ENCODE results near the gene COL23A1. TPM values are rescaled to one million over a fixed set of nuclear protein-coding genes. Genes with fewer than 3 reads are reported as not detected.

The COL23A1 gene
- total and polyA plus RNA-seq, 2 of the 8 experiments (the other 6 are each of a cell fraction or from before 2014, with no cell fraction given), result 3.1 to 4.7 TPM

DNA sequence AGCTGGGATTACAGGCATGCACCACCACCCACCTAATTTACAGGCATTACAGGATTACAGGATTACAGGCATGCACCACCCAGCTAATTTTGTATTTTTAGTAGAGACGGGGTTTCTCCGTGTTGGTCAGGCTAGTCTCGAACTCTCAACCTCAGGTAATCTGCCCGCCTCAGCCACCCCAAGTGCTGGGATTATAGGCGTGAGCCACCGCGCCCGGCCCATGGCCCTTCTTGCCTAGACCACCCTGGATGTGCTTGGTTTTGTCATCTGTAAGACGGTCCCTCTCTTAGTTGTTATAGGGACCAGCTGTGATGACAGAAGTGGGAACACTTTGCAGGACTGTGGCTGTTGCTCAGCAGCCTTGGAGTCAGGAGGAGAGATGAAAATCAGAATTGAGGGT, 354.1 kb downstream of the COL23A1 start (continued):
- TF ChIP-seq, protein P1, sequence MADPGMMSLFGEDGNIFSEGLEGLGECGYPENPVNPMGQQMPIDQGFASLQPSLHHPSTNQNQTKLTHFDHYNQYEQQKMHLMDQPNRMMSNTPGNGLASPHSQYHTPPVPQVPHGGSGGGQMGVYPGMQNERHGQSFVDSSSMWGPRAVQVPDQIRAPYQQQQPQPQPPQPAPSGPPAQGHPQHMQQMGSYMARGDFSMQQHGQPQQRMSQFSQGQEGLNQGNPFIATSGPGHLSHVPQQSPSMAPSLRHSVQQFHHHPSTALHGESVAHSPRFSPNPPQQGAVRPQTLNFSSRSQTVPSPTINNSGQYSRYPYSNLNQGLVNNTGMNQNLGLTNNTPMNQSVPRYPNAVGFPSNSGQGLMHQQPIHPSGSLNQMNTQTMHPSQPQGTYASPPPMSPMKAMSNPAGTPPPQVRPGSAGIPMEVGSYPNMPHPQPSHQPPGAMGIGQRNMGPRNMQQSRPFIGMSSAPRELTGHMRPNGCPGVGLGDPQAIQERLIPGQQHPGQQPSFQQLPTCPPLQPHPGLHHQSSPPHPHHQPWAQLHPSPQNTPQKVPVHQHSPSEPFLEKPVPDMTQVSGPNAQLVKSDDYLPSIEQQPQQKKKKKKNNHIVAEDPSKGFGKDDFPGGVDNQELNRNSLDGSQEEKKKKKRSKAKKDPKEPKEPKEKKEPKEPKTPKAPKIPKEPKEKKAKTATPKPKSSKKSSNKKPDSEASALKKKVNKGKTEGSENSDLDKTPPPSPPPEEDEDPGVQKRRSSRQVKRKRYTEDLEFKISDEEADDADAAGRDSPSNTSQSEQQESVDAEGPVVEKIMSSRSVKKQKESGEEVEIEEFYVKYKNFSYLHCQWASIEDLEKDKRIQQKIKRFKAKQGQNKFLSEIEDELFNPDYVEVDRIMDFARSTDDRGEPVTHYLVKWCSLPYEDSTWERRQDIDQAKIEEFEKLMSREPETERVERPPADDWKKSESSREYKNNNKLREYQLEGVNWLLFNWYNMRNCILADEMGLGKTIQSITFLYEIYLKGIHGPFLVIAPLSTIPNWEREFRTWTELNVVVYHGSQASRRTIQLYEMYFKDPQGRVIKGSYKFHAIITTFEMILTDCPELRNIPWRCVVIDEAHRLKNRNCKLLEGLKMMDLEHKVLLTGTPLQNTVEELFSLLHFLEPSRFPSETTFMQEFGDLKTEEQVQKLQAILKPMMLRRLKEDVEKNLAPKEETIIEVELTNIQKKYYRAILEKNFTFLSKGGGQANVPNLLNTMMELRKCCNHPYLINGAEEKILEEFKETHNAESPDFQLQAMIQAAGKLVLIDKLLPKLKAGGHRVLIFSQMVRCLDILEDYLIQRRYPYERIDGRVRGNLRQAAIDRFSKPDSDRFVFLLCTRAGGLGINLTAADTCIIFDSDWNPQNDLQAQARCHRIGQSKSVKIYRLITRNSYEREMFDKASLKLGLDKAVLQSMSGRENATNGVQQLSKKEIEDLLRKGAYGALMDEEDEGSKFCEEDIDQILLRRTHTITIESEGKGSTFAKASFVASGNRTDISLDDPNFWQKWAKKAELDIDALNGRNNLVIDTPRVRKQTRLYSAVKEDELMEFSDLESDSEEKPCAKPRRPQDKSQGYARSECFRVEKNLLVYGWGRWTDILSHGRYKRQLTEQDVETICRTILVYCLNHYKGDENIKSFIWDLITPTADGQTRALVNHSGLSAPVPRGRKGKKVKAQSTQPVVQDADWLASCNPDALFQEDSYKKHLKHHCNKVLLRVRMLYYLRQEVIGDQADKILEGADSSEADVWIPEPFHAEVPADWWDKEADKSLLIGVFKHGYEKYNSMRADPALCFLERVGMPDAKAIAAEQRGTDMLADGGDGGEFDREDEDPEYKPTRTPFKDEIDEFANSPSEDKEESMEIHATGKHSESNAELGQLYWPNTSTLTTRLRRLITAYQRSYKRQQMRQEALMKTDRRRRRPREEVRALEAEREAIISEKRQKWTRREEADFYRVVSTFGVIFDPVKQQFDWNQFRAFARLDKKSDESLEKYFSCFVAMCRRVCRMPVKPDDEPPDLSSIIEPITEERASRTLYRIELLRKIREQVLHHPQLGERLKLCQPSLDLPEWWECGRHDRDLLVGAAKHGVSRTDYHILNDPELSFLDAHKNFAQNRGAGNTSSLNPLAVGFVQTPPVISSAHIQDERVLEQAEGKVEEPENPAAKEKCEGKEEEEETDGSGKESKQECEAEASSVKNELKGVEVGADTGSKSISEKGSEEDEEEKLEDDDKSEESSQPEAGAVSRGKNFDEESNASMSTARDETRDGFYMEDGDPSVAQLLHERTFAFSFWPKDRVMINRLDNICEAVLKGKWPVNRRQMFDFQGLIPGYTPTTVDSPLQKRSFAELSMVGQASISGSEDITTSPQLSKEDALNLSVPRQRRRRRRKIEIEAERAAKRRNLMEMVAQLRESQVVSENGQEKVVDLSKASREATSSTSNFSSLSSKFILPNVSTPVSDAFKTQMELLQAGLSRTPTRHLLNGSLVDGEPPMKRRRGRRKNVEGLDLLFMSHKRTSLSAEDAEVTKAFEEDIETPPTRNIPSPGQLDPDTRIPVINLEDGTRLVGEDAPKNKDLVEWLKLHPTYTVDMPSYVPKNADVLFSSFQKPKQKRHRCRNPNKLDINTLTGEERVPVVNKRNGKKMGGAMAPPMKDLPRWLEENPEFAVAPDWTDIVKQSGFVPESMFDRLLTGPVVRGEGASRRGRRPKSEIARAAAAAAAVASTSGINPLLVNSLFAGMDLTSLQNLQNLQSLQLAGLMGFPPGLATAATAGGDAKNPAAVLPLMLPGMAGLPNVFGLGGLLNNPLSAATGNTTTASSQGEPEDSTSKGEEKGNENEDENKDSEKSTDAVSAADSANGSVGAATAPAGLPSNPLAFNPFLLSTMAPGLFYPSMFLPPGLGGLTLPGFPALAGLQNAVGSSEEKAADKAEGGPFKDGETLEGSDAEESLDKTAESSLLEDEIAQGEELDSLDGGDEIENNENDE (IDR thresholded peaks at IDR 0.05; ENCODE audit: insufficient replicate concordance, low read length), result no peak
- TF ChIP-seq KDM4A (IDR thresholded peaks at IDR 0.05; ENCODE audit: low read depth, low read length, severe bottlenecking) (no peak), SIRT6 (IDR thresholded peaks at IDR 0.05; ENCODE audit: low read length) (no peak)

All from H1 (cell line).